HG02798 (cell line): ENCODE results near the gene IFNLR1.

Experiments
- ATAC-seq: cut with Tn5 transposase; IDR thresholded peaks from one replicate; pipeline ENCODE4 v1.9.1; 2021; ENCODE audit warnings: mild to moderate bottlenecking; ENCODE audit not compliant: unreplicated experiment, poor library complexity

Gene IFNLR1

DNA sequence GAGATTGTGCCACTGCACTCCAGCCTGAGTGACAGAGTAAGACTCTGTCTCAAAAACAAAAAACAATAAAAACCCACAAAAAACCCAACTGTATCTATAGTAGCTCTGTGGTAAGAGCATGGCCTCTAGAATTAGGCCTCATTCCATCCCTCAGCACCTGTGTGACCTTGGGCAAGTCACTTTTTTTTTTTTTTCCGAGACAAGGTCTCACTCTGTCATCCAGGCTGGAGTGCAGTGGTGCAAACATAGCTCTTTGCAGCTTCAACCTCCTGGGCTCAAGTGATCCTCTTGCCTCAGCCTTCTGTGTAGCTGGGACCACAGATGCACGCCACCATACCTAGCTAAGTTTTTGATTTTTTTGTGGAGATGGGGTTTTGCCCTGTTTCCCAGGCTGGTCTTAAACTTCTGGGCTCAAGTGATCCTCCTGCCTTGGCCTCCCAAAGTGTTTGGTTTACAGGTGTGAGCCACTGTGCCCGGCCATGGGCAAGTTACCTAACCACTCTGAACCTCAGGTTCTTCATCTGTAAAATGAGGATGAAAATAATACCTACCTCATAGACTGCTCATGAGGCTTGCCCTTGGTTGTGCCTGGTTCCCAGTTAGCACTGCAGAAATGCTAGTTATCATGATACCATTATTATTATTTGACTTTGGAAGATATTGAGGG, 59.8 kb downstream of the IFNLR1 start:
- no peak for ATAC-seq

- ATAC-seq: no peak
These were observed 60.4 kb downstream of the IFNLR1 start for GRCh38 chr1:24126672-24127023.

GRCh38 chr1:24126018-24126671, 60.9 kb downstream of the IFNLR1 start:
- ATAC-seq: no peak

DNA sequence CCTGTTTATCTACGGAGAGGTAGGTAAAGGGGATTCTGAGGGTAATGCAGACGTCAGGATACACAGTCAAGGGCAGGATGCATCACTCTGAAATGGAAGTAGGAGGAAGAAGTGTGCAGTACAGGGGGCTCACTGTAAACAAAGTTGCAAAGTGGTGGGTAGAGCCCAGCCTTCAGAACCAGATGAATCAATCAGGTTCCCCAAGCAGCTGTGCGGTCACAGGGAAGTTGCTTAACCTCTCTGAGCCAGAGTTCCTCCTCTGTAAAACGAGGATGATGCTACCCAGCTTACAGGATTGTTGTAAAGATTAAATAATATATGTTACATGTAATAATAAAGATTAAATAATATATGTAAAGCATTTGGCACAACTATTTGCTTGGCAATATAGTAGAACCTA, 61.6 kb downstream of the IFNLR1 start:
- no peak for ATAC-seq

DNA sequence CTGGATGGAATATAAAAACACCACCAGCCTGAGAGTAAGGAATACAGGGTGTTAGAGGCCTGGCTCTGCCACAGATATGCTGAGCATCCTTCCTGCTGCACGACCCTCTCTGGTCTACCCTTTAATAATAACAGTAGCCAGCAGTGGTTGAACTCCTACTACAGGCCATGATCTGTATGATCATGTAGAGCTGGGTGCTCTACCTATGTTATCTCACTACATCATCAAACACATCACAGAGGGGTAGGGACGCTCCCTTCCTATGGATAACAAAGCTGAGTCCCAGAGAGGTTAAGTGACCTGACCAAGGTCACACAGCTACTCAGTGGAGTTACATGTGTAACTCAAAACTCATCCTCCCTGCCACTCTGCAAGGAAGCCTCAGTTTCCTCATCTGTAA, 62.1 kb downstream of the IFNLR1 start:
- no peak for ATAC-seq

- ATAC-seq: no peak
These were observed 63.5 kb downstream of the IFNLR1 start for GRCh38 chr1:24123611-24124010.

- no peak for ATAC-seq
These were observed 64.3 kb downstream of the IFNLR1 start for GRCh38 chr1:24122776-24123175.

DNA sequence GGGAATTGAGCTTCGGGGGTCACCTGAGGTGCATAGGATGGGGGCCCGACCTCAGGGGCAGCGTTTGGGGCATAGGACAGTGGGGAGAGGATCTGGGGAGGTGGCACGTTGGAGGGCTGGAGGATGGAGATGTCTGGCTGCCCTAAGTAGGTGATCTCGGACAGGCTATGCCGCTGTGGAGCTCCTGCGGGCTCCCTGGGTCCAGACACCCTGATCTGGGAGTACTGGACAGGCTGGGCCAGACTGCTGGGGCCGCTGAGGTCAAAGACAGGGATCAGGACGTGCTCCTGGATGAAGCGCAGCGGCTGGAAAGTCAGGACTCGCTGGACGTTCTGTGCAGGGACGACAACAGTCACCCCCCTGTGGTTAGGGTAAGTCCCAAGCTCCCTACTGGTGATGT, 65.7 kb downstream of the IFNLR1 start:
- no peak for ATAC-seq

DNA sequence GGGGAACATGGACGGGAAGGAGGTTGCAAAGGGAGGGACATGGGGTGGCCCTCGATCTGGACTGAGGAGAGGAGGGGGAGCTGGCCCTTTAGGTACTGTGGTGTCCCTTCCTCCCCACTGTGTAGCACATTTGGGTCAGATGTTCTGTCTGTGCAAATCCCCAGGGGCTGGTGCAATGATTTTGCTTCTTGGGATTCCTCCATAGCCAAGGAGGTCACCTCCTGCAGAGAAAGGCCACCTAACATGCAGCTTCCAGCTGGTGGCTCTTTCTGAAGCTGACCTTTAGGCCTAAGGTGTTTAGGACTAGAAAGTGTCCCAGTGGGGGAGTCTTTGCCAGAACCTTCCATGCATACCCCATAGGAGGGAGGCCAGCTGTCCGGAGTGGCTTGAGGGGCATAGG, 66.1 kb downstream of the IFNLR1 start:
- ATAC-seq: no peak

- ATAC-seq: no peak
These were observed 67.0 kb downstream of the IFNLR1 start for GRCh38 chr1:24119859-24120756.

GRCh38 chr1:24119489-24119858, 67.6 kb downstream of the IFNLR1 start:
- no peak for ATAC-seq

GRCh38 chr1:24118410-24119242, 68.5 kb downstream of the IFNLR1 start:
- no peak for ATAC-seq

- ATAC-seq: no peak
These were observed 69.2 kb downstream of the IFNLR1 start for GRCh38 chr1:24117722-24118409.

DNA sequence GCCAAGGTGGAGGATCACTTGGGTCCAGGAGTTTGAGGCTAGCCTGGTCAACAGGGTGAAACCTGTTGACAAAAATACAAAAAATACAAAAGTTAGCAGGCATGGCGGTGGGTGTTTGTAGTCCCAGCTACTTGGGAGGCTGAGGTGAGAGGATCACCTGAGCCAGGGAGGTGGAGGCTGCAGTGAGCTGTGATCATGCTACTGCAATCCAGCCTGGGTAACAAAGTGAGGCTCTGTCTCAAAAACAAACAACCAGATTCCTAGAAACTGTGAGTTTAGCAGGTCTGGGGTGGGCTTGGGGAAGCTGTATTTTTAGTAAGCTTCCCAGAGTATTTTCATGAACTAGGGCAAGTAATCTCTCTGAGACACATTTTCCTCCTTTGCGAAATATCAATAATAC, 70.0 kb downstream of the IFNLR1 start:
- no peak for ATAC-seq

DNA sequence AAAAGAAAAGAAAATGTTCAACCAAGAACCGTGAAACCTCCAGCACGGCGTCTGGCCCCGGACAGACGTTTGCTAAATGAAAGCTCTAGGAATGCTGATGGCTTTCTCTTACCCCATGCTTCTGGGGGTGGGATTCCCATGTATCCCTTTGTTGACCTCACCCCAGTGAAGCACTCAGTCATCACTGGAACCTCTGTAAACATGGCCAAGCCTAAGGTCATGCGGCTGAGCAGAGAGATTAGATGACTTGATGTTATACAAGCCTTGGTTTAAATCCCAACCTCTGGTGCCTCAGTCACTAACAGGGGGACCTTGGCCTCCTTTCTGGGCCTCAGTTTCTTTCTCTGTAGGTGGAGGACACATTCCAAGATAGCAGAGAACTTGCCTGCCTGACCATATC, 72.3 kb downstream of the IFNLR1 start:
- no peak for ATAC-seq

DNA sequence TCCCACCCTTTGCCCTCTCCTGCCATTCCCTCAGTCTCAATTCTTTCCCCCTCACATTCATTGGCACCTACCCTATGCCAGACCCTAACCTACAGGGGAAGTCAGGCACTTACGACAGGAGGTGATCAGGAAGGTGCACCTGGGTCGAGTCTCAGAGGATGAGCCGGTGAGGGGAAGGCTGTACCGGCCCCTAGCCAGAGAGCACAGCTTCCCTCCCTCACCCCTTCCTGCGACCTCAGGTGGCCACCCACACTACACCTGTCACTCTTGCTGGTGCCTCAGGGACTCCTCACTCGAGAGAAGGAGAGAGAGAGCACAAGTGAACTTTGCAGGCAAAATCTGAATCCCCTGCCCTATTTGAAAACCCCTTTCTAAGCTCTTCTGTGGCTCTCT, 73.5 kb downstream of the IFNLR1 start:
- no peak for ATAC-seq

- no peak for ATAC-seq
These were observed 74.9 kb downstream of the IFNLR1 start, which contains the start of gene MYOM3 for GRCh38 chr1:24111996-24112779. Gene MYOM3 (minus strand): TSS chr1:24112135. CDS start chr1:24108636, 3,499 bp downstream.

GRCh38 chr1:24111262-24111995, 75.7 kb downstream of the IFNLR1 start:
- no peak for ATAC-seq
